Esophagus muscularis mucosa (tissue), 4 donors: Measurements from ENCODE around the gene KPTN. TPM values are rescaled to one million over a fixed set of nuclear protein-coding genes. Genes with fewer than 3 reads are reported as not detected.

Source experiments
- DNase-seq: peaks from one replicate; pipeline ENCODE4 v3.0.0-alpha.2; 2017; ENCODE audit errors: extremely low spot score
- H3K27ac ChIP-seq, 4 donors: fragments of 200-600 bp; sonication (generic); replicated peaks in 1 of 4; 1 replicate in 3 of 4; 2 replicates in 1 of 4; pipeline ENCODE4 v1.5.1; 2016 to 2019; ENCODE audit warnings: mild to moderate bottlenecking in 1 of 4
- H3K27me3 ChIP-seq, 4 donors: fragments of 200-600 bp; sonication (generic); one replicate each; pipeline versions ENCODE4 v1.5.1 to v1.6.0; 2016 to 2019
- H3K36me3 ChIP-seq, 4 donors: fragments of 200-600 bp; sonication (generic); one replicate each; pipeline ENCODE4 v1.5.1; 2016 to 2019
- H3K4me1 ChIP-seq, 4 donors: fragments of 200-600 bp; sonication (generic); one replicate each; pipeline ENCODE4 v1.5.1; 2016 to 2019
- H3K4me3 ChIP-seq, 4 donors: fragments of 200-600 bp; sonication (generic); 1 replicate in 2 of 4; 2 replicates in 2 of 4; pipeline ENCODE4 v1.5.1; 2016 to 2019; ENCODE audit warnings: mild to moderate bottlenecking in 4 of 4, moderate library complexity in 1 of 4
- H3K9me3 ChIP-seq, 4 donors: fragments of 200-600 bp; sonication (generic); 1 replicate in 3 of 4; 2 replicates in 1 of 4; pipeline ENCODE4 v1.5.1; 2016 to 2019
- EP300 ChIP-seq: sonication (generic); formaldehyde crosslinking; IDR thresholded peaks from one replicate; pipeline ENCODE4 v1.6.1; 2017; ENCODE audit warnings: antibody characterized with exemption
- POLR2A ChIP-seq: fragments of 450-650 bp; IDR thresholded peaks from one replicate; pipeline ENCODE4 v1.6.1; 2017; ENCODE audit warnings: antibody characterized with exemption, moderate library complexity, mild to moderate bottlenecking, low read depth
- POLR2AphosphoS5 ChIP-seq, 2 donors: sonication (generic); formaldehyde crosslinking; IDR thresholded peaks; one replicate each; pipeline ENCODE4 v1.6.1; 2017; ENCODE audit warnings: antibody characterized with exemption in 2 of 2
- WGBS: methylation state at CpG from one replicate; pipeline ENCODE4 v1.1.5; 2018; 5-methylcytosine and 5-hydroxymethylcytosine counted together
- intact Hi-C: fragments of 100-400 bp; cut with DNase I; formaldehyde crosslinking; loops from one replicate; pipeline ENCODE4 v1.15.1; 2023
- total RNA-seq, 4 donors: library from RNA; depleted of rRNA; stranded (reverse); fragments of >200 nt; gene quantifications; one replicate each; pipeline versions ENCODE4 v1.1.0 to v1.2.1, GENCODE V29; 2016
- TF ChIP-seq, protein P1 (sequence below), 3 experiments: fragments of 200-600 bp in 2 of 3; fragments of 450-650 bp in 1 of 3; sonication (generic) in 2 of 3; IDR thresholded peaks; one replicate each; pipeline ENCODE4 v1.5.1; 2017 to 2019; ENCODE audit warnings: antibody characterized with exemption in 3 of 3, mild to moderate bottlenecking in 2 of 3, moderate library complexity in 1 of 3

KPTN gene
- total RNA-seq, 4 donors from 2014 or later: 2.3 to 9.4 (median 5.2) TPM

DNA sequence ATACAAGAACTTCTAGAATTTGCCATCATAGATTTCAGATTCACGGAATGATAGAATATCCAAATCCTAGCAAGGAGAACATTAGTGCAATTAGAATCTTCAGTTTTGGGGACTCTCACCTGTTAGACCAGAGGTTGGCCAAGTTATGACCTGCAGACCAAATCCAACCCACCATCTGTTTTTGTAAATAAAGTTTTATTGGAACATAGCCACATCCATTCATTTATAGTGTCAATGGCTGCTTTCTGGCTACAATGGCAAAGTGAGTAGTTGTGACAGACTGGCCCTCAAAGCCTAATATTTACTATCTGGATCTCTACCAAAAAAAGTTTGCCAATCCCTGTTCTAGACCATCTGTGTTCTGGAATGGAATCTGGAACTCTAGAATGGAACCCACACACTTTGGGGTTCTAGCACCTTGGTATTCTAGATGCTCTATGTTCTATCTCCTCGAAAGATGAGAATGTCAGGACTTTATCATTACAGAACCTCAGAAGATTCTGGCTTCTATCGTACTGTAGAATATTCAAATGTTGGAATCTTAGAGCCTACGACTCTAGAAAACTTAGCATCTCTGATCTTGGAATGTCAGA lies 2.5 kb downstream of the KPTN start:
- no peak overlapping the region for H3K4me3 ChIP-seq
- intact Hi-C loops: loop anchor here (5.0 kb wide), 1 partner anchor 44 kb away; no protein-coding TSS in a partner anchor
- no peak overlapping the region for H3K27ac ChIP-seq
- WGBS: 100% methylated on average over 4 of the region's 4 CpGs
- peaks cover 12 to 29% (median 24%) of the 10 kb centered on the region in 4 donors for H3K4me1 ChIP-seq
- H3K9me3 ChIP-seq: no peaks in the 10 kb centered on the region
- DNase-seq: no peak
- peaks cover 0 to 14% (median 6%) of the 10 kb centered on the region in 4 donors for H3K36me3 ChIP-seq
- peaks cover 0 to 11% (median 0%) of the 10 kb centered on the region in 4 donors for H3K27me3 ChIP-seq
- TF ChIP-seq EP300: no peak
- no peak for TF ChIP-seq POLR2AphosphoS5 (IDR thresholded peaks at IDR 0.05)
- TF ChIP-seq, protein P1, sequence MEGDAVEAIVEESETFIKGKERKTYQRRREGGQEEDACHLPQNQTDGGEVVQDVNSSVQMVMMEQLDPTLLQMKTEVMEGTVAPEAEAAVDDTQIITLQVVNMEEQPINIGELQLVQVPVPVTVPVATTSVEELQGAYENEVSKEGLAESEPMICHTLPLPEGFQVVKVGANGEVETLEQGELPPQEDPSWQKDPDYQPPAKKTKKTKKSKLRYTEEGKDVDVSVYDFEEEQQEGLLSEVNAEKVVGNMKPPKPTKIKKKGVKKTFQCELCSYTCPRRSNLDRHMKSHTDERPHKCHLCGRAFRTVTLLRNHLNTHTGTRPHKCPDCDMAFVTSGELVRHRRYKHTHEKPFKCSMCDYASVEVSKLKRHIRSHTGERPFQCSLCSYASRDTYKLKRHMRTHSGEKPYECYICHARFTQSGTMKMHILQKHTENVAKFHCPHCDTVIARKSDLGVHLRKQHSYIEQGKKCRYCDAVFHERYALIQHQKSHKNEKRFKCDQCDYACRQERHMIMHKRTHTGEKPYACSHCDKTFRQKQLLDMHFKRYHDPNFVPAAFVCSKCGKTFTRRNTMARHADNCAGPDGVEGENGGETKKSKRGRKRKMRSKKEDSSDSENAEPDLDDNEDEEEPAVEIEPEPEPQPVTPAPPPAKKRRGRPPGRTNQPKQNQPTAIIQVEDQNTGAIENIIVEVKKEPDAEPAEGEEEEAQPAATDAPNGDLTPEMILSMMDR (IDR thresholded peaks at IDR 0.05): no peak
- TF ChIP-seq POLR2A: no peak

DNA sequence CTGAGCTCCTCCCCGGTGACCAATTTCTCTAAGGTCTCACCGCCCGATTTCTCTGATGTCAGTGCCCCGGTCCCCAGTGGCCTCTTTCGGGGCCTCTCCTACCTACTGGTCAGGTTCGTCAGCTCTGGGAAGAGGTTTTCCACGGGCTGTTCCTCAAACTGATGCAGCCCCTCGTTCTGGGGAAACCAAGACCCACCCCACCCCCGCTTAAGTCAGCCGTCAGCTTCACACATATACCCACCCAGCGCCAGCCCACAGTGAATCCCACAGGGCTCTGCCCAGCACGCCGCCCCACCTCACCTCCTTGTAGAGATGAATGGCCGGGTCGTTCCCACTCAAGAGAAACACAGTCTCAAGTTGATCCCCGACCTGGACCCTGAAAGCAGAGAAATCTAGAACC lies 3.4 kb downstream of the KPTN start:
- Histone ChIP-seq H3K4me1 (peaks cover 12 to 29% (median 24%) of the 10 kb centered on the region in 4 donors), H3K27me3 (peaks cover 0 to 11% (median 0%) of the 10 kb centered on the region in 4 donors), H3K9me3 (no peaks in the 10 kb centered on the region), H3K36me3 (peaks cover 0 to 7% (median 5%) of the 10 kb centered on the region in 4 donors), H3K4me3 (no peak overlapping the region), H3K27ac (no peak overlapping the region)
- WGBS: 92% methylated on average over 16 of the region's 16 CpGs
- no peak for TF ChIP-seq EP300
- TF ChIP-seq, protein P1 (IDR thresholded peaks at IDR 0.05): no peak
- TF ChIP-seq POLR2AphosphoS5 (IDR thresholded peaks at IDR 0.05): no peak
- no peak for TF ChIP-seq POLR2A
- intact Hi-C loops: loop anchor here (5.0 kb wide), 1 partner anchor 43 kb away; no protein-coding TSS in a partner anchor
- DNase-seq: no peak

DNA sequence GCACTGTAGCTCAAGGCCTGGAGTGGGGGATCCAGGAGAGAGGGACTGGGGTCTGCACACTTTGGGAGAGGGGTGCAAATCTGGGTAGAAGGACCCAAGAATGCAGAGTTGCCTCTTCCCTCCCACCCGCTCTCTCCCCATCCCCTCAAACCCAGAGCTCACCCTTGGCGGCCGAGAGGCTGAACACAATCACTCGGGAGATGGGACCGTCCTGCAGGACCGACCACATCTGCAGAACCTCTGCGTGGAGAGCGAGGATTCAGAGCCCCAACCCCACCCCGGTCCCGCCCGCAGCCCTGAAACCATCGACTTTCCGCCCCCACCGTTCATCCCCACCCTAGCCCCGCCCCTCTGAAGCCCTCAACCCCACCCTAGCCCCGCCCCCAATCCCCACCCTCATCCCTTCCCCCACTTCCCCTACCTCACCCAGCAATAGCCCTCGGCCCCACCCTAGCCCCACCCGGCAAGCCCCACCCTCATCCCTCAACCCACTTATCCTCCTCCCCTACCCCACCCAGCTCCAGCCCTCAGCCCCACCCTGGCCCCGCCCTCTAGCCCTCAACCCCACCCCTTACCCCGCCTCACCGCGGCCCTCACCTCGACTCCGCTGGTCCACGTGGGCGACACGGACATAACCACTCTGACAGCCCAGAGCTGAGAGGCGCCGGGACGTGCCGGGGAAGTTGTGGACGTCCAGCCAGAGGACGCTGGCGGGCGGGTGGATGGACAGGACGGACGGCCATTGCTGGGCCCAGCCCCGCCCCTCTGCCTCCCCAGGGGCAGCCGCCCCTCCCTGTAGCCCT lies 4.1 kb downstream of the KPTN start:
- DNase-seq: no peak
- 26% methylated on average over 10 of the region's 39 CpGs for WGBS
- Histone ChIP-seq H3K4me1 (peaks cover 12 to 25% (median 21%) of the 10 kb centered on the region in 4 donors), H3K9me3 (no peaks in the 10 kb centered on the region), H3K4me3 (peak overlapping the region in 3 of 4 donors; percentile 12 to 44 (median 13)), H3K27ac (no peak overlapping the region), H3K27me3 (peaks cover 0 to 11% (median 0%) of the 10 kb centered on the region in 4 donors), H3K36me3 (peaks cover 0 to 3% (median 1%) of the 10 kb centered on the region in 4 donors)
- no peak for TF ChIP-seq POLR2AphosphoS5 (IDR thresholded peaks at IDR 0.05)
- TF ChIP-seq EP300: no peak
- TF ChIP-seq, protein P1 (IDR thresholded peaks at IDR 0.05): no peak
- no peak for TF ChIP-seq POLR2A
- intact Hi-C loops: loop anchor here (5.0 kb wide), 1 partner anchor 43 kb away; no protein-coding TSS in a partner anchor

DNA sequence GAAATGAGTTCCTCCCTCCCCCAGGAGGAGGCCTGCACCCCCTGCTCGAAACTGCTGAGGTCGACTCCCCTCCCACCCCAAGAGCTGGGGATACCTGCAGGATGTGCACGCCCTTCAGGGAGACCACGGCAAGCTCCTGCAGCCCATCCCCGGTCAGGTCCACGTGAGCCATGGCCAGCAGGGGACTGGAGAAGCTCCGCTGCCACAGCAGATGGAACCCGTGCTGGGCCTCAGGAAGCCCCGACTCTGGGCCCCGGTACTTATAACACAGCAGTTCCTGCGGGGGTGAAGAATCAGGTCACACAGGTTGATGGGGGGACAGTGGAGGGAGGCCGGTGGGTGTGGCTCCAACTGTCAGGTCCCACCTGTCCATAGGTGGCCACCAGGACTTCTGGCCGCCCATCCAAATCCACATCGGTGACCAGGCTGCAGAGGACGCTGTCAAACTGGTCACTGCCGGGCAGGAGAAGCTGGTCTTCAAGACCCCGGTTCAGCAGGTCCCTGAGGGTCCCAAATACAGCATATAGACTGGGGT lies 7.5 kb downstream of the KPTN start:
- intact Hi-C loops: no loop called here
- DNase-seq: no peak
- TF ChIP-seq POLR2AphosphoS5 (IDR thresholded peaks at IDR 0.05): no peak
- TF ChIP-seq POLR2A: no peak
- TF ChIP-seq, protein P1 (IDR thresholded peaks at IDR 0.05): no peak
- no peak for TF ChIP-seq EP300
- Histone ChIP-seq H3K27ac (no peak overlapping the region), H3K4me1 (peaks cover 9 to 25% (median 21%) of the 10 kb centered on the region in 4 donors), H3K36me3 (peaks cover 0 to 3% (median 1%) of the 10 kb centered on the region in 4 donors), H3K27me3 (peaks cover 0 to 35% (median 2%) of the 10 kb centered on the region in 4 donors), H3K9me3 (no peaks in the 10 kb centered on the region), H3K4me3 (no peak overlapping the region)
- 90% methylated on average over 15 of the region's 17 CpGs for WGBS
